Testis (tissue), 2 donors: Measurements from ENCODE around the gene C2orf49.

Experiments
- CTCF ChIP-seq, 3 experiments: fragments of 450-650 bp in 2 of 3; fragments of 200-600 bp in 1 of 3; sonication (generic) in 1 of 3; IDR thresholded peaks; one replicate each; pipeline ENCODE4 v1.5.1; 2016 to 2019; ENCODE audit warnings: antibody characterized with exemption in 3 of 3, mild to moderate bottlenecking in 2 of 3, moderate library complexity in 1 of 3
- POLR2A ChIP-seq: fragments of 450-650 bp; IDR thresholded peaks from one replicate; pipeline ENCODE4 v1.6.1; 2017; ENCODE audit warnings: antibody characterized with exemption, mild to moderate bottlenecking, moderate library complexity

GRCh38 chr2:105393373-105394055, 56.2 kb downstream of the C2orf49 start:
- no peak for TF ChIP-seq POLR2A
- TF ChIP-seq CTCF (IDR thresholded peaks at IDR 0.05), result no peak
